ENCODE measurements around the gene ASTN1.

DNA sequence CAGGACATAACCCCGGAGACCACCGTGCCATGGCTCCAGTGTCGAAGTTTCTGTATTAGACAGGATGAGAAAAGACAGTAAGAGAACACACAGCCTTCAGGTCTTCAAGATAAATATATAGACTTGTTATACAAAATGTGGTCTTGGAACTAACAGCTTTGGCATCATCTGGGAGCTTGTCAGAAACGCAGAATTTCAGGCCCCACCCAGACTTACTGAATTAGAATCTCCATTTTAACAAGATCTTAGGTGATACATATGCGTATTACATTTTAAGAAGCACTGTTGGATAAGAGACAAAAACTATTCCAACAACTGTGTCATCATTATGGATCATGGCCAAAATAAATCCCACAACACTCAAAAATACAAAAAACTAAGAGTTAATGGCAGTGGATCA lies 239.3 kb downstream of the ASTN1 start:
- TF ChIP-seq POLR2AphosphoS5 (IDR thresholded peaks at IDR 0.05; ENCODE audit: borderline replicate concordance, low read depth, low read length) (no peak), EZH2 (IDR thresholded peaks at IDR 0.05) (no peak), FOXP2 (optimal IDR thresholded peaks at IDR 0.05; ENCODE audit: control extremely low read depth, extremely low read length, insufficient read depth) (no peak)
